HG03571 (cell line): ENCODE measurements around the gene BAIAP2.
"Not testable (repeated sequence)": the region's sequence is repeated elsewhere in the genome, so short reads cannot be mapped to it uniquely, and the experiment has no call there.

Experiments used
- ATAC-seq: cut with Tn5 transposase; IDR thresholded peaks from one replicate; pipeline ENCODE4 v1.9.1; 2021; ENCODE audit not compliant: unreplicated experiment

Gene BAIAP2

GRCh38 chr17:81021531-81022343 lies 13.2 kb upstream of the BAIAP2 start:
- ATAC-seq: no peak

GRCh38 chr17:81022344-81022676 lies 12.6 kb upstream of the BAIAP2 start:
- no peak for ATAC-seq

GRCh38 chr17:81025065-81025740 lies 9.7 kb upstream of the BAIAP2 start:
- ATAC-seq: no peak

GRCh38 chr17:81025741-81026129 lies 9.2 kb upstream of the BAIAP2 start:
- no peak for ATAC-seq

- ATAC-seq: no peak
These were observed 8.5 kb upstream of the BAIAP2 start for GRCh38 chr17:81026266-81027036.

GRCh38 chr17:81027038-81027437 lies 7.9 kb upstream of the BAIAP2 start:
- ATAC-seq: no peak

GRCh38 chr17:81027591-81028505 lies 7.1 kb upstream of the BAIAP2 start:
- no peak for ATAC-seq

GRCh38 chr17:81028506-81028858 lies 6.5 kb upstream of the BAIAP2 start:
- no peak for ATAC-seq

- ATAC-seq: no peak
These were observed 5.1 kb upstream of the BAIAP2 start for GRCh38 chr17:81029859-81030258.

GRCh38 chr17:81030312-81030711 lies 4.6 kb upstream of the BAIAP2 start:
- not testable (repeated sequence) for ATAC-seq

- no peak for ATAC-seq
These were observed 4.0 kb upstream of the BAIAP2 start for GRCh38 chr17:81030741-81031565.

GRCh38 chr17:81031566-81032550 lies 3.1 kb upstream of the BAIAP2 start:
- ATAC-seq: no peak

GRCh38 chr17:81032641-81033480 lies 2.1 kb upstream of the BAIAP2 start:
- ATAC-seq: no peak

GRCh38 chr17:81033535-81034167 lies 1.3 kb upstream of the BAIAP2 start:
- ATAC-seq: no peak

GRCh38 chr17:81034168-81034777 lies 678 bp upstream of the BAIAP2 start:
- ATAC-seq: peak; percentile 5

- no peak for ATAC-seq
These were observed 708 bp downstream of the BAIAP2 start for GRCh38 chr17:81035521-81036196.
